ENCODE data around the gene CDS2.

DNA sequence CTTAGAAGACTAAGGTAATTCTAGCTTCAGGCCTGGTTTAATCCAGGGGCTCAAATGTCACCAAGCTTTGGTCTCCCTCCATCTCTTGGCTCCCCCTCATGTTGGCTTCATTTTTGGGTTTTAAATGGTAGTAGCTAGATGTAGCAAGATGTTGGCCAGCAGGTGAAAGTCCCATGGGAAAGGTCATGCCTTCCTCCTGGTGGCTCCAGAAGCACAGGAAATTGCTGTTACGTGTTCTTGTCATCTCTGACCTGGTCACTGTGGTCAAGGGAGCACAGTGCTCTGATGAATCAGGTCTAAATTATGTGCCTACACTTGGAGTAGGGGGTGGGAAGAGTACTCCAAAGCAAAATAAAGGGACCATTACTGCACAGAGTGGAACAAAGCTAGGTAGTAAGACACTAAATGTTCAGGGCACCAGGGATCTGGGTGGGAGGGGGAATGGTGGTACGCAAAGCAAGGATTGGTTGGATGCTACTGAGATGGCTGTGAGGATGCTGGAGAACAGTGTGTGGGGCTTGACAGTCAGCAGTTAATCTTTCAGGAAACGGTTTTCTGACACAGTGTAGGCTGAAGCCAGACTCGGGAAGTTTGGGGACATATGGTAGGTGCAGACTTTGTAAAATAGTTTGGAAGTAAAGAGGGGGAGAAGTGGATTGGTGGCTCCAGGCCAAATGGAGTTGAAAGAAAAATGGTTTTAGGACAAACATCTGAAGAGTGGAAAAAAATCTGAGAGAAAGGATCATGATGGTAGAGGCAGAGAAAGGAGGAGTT lies 30.1 kb downstream of the CDS2 start:
- TF ChIP-seq YY1 (IDR thresholded peaks at IDR 0.05; ENCODE audit: insufficient read depth, insufficient read length) (no peak), ZNF274 (IDR thresholded peaks at IDR 0.05; ENCODE audit: low read depth, low read length) (no peak)

All from NT2/D1 (cell line).